CD4-positive, alpha-beta memory T cell (primary cell): Measurements from ENCODE around the gene NCOA6. TPM values are rescaled to one million over a fixed set of nuclear protein-coding genes. Genes with fewer than 3 reads are reported as not detected.
A peak's percentile ranks its signal among the peaks of the same experiment; 100 is the strongest.

Experiments used
- CTCF ChIA-PET: fragments of 350-600 bp; sonication (Branson Sonifier 250); formaldehyde crosslinking; loops from one replicate; lab custom pipeline; 2021; ENCODE audit warnings: inconsistent platforms; ENCODE audit not compliant: partially characterized antibody; lab: Charles Lee
- POLR2A ChIA-PET: fragments of 350-600 bp; sonication (Branson Sonifier 250); formaldehyde crosslinking; loops from one replicate; lab custom pipeline; 2021; ENCODE audit not compliant: partially characterized antibody; lab: Charles Lee
- DNase-seq, 5 donors: peaks; one replicate each; pipeline versions ENCODE4 v3.0.0 to v3.0.0-alpha.2; 2020 to 2022; ENCODE audit warnings: mixed read lengths in 1 of 5
- H3K27ac ChIP-seq: one replicate; pipeline ENCODE4 v1.7.0; 2013; ENCODE audit warnings: low read depth, low read length
- H3K27me3 ChIP-seq: 2 replicates; pipeline ENCODE4 v1.7.0; 2013; ENCODE audit warnings: mild to moderate bottlenecking, low read length, moderate library complexity; ENCODE audit not compliant: insufficient read depth
- H3K36me3 ChIP-seq: 2 replicates; pipeline ENCODE4 v1.7.0; 2013; ENCODE audit warnings: mild to moderate bottlenecking, low read length, moderate library complexity; ENCODE audit not compliant: insufficient read depth
- H3K4me1 ChIP-seq: 2 replicates; pipeline ENCODE4 v1.7.0; 2013; ENCODE audit warnings: mild to moderate bottlenecking, low read length, moderate library complexity; ENCODE audit not compliant: insufficient read depth
- H3K4me3 ChIP-seq, 2 donors: one replicate each; pipeline ENCODE4 v1.7.0; 2013; ENCODE audit warnings: low read length in 2 of 2, mild to moderate bottlenecking in 1 of 2
- H3K9me3 ChIP-seq, 2 donors: one replicate each; pipeline ENCODE4 v1.7.0; 2013; ENCODE audit warnings: low read length in 2 of 2, control low read depth in 1 of 2; ENCODE audit not compliant: control insufficient read depth in 1 of 2
- H3K27ac Mint-ChIP-seq, 7 donors: one replicate each; pipeline ENCODE4 v1.8.0; 2020 to 2021; ENCODE audit warnings: mixed read lengths in 7 of 7, mild to moderate bottlenecking in 6 of 7, inconsistent platforms in 3 of 7, moderate library complexity in 3 of 7
- H3K27me3 Mint-ChIP-seq, 2 donors: one replicate each; pipeline ENCODE4 v1.8.0; 2020 to 2021; ENCODE audit warnings: mixed read lengths in 2 of 2
- H3K36me3 Mint-ChIP-seq, 2 donors: one replicate each; pipeline ENCODE4 v1.8.0; 2020 to 2021; ENCODE audit warnings: mixed read lengths in 2 of 2, inconsistent platforms in 1 of 2, mild to moderate bottlenecking in 1 of 2
- H3K4me1 Mint-ChIP-seq, 4 donors: one replicate each; pipeline ENCODE4 v1.8.0; 2020 to 2021; ENCODE audit warnings: mixed read lengths in 4 of 4, mild to moderate bottlenecking in 1 of 4
- H3K4me3 Mint-ChIP-seq, 8 donors: one replicate each; pipeline ENCODE4 v1.8.0; 2020 to 2021; ENCODE audit warnings: mixed read lengths in 8 of 8, mild to moderate bottlenecking in 7 of 8, moderate library complexity in 6 of 8, inconsistent platforms in 3 of 8
- H3K9me3 Mint-ChIP-seq, 8 donors: one replicate each; pipeline ENCODE4 v1.8.0; 2020 to 2021; ENCODE audit warnings: mixed read lengths in 8 of 8, mild to moderate bottlenecking in 5 of 8, inconsistent platforms in 3 of 8, moderate library complexity in 1 of 8
- intact Hi-C: fragments of 100-400 bp; cut with micrococcal nuclease; formaldehyde crosslinking; loops from one replicate; pipeline ENCODE4 v1.15.1; 2023
- polyA plus RNA-seq, 2 donors: library from polyadenylated mRNA; unstranded; fragments of 300-500 nt; fragmentation: Illumina TruSeq; gene quantifications; one replicate each; pipeline ENCODE4 v1.2.3, GENCODE V29; 2021
- total RNA-seq, 2 experiments: library from RNA; stranded (reverse); gene quantifications; one replicate each; pipeline ENCODE4 v1.2.3, GENCODE V29; 2021

The NCOA6 gene
- total and polyA plus RNA-seq, 4 experiments from 2014 or later: 0.60 to 29.9 (median 21.2) TPM

DNA sequence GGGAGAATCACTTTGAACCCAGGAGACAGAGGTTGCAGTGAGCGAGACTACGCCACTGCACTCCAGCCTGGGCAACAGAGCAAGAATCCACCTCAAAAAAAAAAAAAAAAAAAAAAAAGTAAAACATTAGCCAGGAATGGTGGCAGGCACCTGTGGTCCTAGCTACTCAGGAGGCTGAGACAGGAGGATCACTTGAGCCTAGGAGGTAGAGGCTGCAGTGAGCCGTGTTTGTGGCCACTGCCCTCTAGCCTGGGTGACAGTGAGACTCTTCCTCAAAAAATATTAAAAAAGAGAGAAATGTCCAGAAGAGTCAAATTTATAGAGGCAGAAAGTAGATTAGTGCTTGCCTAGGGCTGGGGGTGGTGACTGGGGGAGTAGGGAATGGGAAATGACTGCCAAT, 141.8 kb downstream of the NCOA6 start:
- Mint-ChIP-seq H3K4me3 (no peak overlapping the region), H3K4me1 (peaks cover 0 to 1% (median under 1%) of the 10 kb centered on the region in 4 donors), H3K27ac (no peak overlapping the region), H3K27me3 (no peaks in the 10 kb centered on the region), H3K9me3 (no peaks in the 10 kb centered on the region), H3K36me3 (no peaks in the 10 kb centered on the region)
- POLR2A ChIA-PET: no interaction called here
- no peaks in the 10 kb centered on the region for H3K27me3 ChIP-seq
- H3K27ac ChIP-seq: no peak overlapping the region
- H3K9me3 ChIP-seq: no peaks in the 10 kb centered on the region
- H3K4me3 ChIP-seq: no peak overlapping the region
- no peaks in the 10 kb centered on the region for H3K36me3 ChIP-seq
- no peak for DNase-seq
- CTCF ChIA-PET: interaction anchor here (1.0 kb wide), 1 partner anchor 24 kb away, joined by 3 read pairs; no protein-coding TSS in a partner anchor
- intact Hi-C loops: no loop called here
- H3K4me1 ChIP-seq: no peaks in the 10 kb centered on the region

DNA sequence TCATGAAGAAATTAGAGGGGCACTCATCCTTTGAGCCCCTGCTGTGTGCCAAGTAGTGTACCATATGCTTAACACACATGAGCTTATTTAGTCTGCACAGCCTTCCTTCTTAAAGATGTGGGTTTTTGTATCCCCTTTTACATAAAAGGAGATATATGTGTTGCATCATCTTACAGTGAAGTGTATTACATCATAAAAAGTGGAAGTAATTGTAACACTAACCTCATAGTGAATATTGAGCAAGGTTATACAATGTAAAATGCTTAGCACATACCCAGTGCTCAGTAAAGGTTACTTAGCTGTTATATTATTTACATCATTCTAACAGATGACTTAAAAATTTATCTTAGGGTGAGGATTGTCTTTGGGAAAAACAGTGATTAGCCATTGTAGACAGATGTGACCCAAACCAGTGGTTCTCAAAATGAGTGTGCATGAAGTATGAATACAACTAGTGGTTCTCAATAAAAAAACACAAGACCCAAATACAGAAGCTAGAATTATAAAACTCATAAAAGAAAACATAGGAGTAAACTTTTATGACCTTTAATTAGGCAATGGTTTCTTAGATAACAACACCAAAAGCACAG, 144.8 kb downstream of the NCOA6 start:
- intact Hi-C loops: no loop called here
- no peaks in the 10 kb centered on the region for H3K36me3 ChIP-seq
- no peaks in the 10 kb centered on the region for H3K9me3 Mint-ChIP-seq
- peak overlapping the region in 1 of 7 donors; percentile 64 for H3K27ac Mint-ChIP-seq
- H3K9me3 ChIP-seq: no peaks in the 10 kb centered on the region
- H3K27me3 Mint-ChIP-seq: no peaks in the 10 kb centered on the region
- CTCF ChIA-PET: interaction anchor here (0.5 kb wide), 1 partner anchor 229 kb away, joined by 4 read pairs; no protein-coding TSS in a partner anchor
- H3K36me3 Mint-ChIP-seq: peaks cover 0 to 8% of the 10 kb centered on the region in 2 donors
- DNase-seq: no peak
- H3K4me3 Mint-ChIP-seq: peak overlapping the region in 2 of 8 donors; percentile 36 to 73
- H3K4me1 ChIP-seq: peaks cover 16% of the 10 kb centered on the region
- no peak overlapping the region for H3K27ac ChIP-seq
- H3K4me1 Mint-ChIP-seq: peaks cover 8 to 15% (median 13%) of the 10 kb centered on the region in 4 donors
- no peaks in the 10 kb centered on the region for H3K27me3 ChIP-seq
- no peak overlapping the region for H3K4me3 ChIP-seq
- POLR2A ChIA-PET: no interaction called here

DNA sequence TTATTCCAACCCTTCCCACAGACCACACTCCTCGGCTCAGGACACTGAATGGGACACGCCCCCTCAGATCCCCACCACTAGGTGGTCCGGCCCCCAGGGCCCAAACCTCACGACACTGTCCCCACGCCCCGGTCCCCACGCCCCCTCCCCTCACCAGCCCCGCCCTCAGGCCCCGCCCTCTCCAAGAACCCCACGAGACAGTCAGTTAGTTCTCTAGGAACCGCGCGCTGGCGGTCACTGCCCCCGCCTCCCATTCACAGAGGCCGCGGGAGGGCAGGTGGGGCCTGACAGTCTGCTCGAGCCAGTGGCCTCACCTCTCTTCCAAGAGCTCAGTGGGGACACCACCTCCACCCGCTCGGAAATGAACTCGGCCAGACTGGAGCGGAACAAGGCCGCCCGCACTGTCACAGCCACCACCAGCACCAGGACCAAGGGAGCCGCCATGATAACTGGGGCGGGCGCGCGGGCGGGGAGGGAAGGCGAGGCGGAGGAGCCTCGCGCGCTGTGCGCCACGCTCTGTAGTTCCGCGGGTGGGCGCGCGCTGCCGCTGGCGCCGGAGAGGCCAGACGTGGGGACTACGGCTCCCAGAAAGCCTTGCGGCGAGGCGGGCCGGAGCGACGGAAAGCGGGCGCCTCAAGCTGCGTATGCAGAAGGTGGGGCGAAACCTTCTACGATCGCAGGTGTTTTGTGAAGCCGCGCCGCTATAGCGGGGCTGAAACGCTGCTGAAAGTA, 148.6 kb downstream of the NCOA6 start, which contains the start of gene PIGU:
Gene PIGU (minus strand): TSS at position 451 of the 732 bp plus-strand sequence. CDS start 7 bp downstream, at position 444.
- Histone ChIP-seq H3K27ac (peak within 1 kb of the TSS; percentile 66), H3K4me3 (peak within 1 kb of the TSS; percentile 57 to 67), H3K27me3 (no peaks in the 10 kb centered on the region), H3K36me3 (no peaks in the 10 kb centered on the region), H3K9me3 (no peaks in the 10 kb centered on the region), H3K4me1 (peaks cover 19% of the 10 kb centered on the region)
- intact Hi-C loops: loop anchor here (1.0 to 10.0 kb wide), 7 partner anchors 27 to 866 kb away; partner anchors contain the start of genes ACSS2, CHMP4B, GGT7 and ITCH
- Mint-ChIP-seq H3K9me3 (no peaks in the 10 kb centered on the region), H3K4me1 (peaks cover 11 to 25% (median 19%) of the 10 kb centered on the region in 4 donors), H3K27ac (peak within 1 kb of the TSS; percentile 93 to 98 (median 97)), H3K4me3 (peak within 1 kb of the TSS; percentile 95 to 99 (median 97)), H3K36me3 (peaks cover 4 to 8% of the 10 kb centered on the region in 2 donors), H3K27me3 (no peaks in the 10 kb centered on the region)
- DNase-seq: peak; percentile 94 to 96 (median 96)
- ChIA-PET CTCF (interaction anchor here (1.0 kb wide), 1 partner anchor 20 kb away, joined by 3 read pairs; no protein-coding TSS in a partner anchor), POLR2A (interaction anchor here (0.9 to 2.1 kb wide), 17 partner anchors 8 to 1278 kb away, joined by 3 to 34 read pairs (median 3); partner anchors contain the start of genes ACSS2, DYNLRB1, RALY and RBM39)

DNA sequence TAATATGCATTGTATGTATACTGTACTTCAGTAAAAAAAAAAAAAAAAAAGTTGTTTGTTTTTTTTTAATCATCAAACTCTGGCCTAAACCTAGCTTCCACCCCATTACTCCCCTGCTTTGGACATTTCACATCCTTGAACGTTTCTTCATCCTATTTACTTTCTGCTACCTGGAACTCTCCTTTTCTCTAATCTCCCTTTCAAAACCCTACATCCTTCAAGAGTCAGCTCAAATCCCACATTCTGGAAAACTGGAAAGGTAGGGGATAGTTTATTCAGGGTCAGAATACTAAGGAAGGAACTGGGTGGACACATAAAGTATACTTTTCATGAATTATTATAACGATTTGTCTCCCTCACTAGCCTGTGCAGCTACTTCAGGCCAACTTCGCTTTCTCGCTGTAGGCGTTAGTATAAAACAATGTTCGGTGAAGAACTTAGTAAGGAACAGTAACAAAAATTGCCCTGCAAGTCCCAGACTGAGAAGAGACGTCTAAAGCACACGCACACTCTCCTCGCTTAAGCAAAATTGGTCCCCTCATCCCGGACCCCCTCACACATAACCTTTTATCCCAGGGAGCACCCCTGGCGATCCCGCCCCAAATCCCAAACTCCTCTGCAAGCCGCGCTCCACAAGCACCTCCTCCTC, 149.3 kb downstream of the NCOA6 start:
- peak overlapping the region; percentile 95 to 99 (median 97) for H3K4me3 Mint-ChIP-seq
- H3K4me1 Mint-ChIP-seq: peaks cover 11 to 25% (median 19%) of the 10 kb centered on the region in 4 donors
- peaks cover 19% of the 10 kb centered on the region for H3K4me1 ChIP-seq
- H3K27ac ChIP-seq: peak overlapping the region; percentile 66
- CTCF ChIA-PET: no interaction called here
- no peaks in the 10 kb centered on the region for H3K27me3 ChIP-seq
- H3K27me3 Mint-ChIP-seq: no peaks in the 10 kb centered on the region
- no peaks in the 10 kb centered on the region for H3K36me3 ChIP-seq
- H3K27ac Mint-ChIP-seq: peak overlapping the region; percentile 93 to 98 (median 97)
- H3K9me3 ChIP-seq: no peaks in the 10 kb centered on the region
- intact Hi-C loops: loop anchor here (2.0 to 10.0 kb wide), 3 partner anchors 199 to 865 kb away; partner anchors contain the start of genes ACSS2, CHMP4B and GGT7
- DNase-seq: peak in 4 of 5 donors; percentile 0 to 7 (median 4)
- POLR2A ChIA-PET: interaction anchor here (1.2 to 2.1 kb wide), 5 partner anchors 28 to 683 kb away, joined by 3 to 34 read pairs (median 4); partner anchors contain the start of genes RALY and TP53INP2
- H3K9me3 Mint-ChIP-seq: no peaks in the 10 kb centered on the region
- peaks cover 4 to 8% of the 10 kb centered on the region in 2 donors for H3K36me3 Mint-ChIP-seq
- H3K4me3 ChIP-seq: peak overlapping the region; percentile 54 to 67

DNA sequence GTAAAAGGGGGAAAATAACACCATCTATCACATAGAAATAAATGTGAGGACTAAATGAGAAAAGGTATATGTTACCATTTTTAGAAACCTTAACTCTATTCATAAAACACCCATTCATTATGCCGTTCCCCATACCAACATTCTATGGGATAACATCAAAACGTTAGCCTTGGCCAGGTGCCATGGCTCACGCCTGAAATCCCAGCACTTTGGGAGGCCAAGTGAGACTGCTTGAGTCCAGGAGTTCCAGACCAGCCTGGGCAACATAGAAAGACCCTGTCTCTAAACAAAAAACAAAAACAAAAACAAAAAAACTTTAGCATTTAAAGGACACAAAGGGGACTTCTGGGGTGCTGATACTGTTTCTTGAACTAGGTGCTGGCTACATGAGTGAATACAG, 149.9 kb downstream of the NCOA6 start:
- POLR2A ChIA-PET: interaction anchor here (1.2 kb wide), 1 partner anchor 95 kb away, joined by 3 read pairs; no protein-coding TSS in a partner anchor
- H3K4me3 Mint-ChIP-seq: peak overlapping the region in 3 of 8 donors; percentile 34 to 97 (median 95)
- intact Hi-C loops: loop anchor here (5.0 to 10.0 kb wide), 2 partner anchors 199 to 363 kb away; partner anchors contain the start of genes ACSS2 and GGT7

DNA sequence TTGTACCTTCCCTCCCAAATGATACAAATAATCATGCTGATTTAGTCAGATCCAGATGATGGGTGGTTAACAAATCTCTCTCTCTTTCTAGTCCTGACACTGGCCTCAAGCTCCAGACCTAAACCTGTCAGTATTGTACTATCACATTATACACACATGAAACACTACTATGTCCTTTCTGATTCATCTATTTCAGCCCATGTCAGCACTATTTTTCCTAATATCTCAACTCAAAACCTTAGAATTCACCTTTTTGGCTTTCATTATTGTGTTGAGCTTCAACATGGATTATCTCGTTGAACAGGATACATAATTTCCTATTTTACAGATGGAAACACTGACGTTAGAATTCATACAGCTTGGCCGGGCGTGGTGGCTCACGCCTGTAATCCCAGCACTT, 152.0 kb downstream of the NCOA6 start:
- H3K4me1 ChIP-seq: peaks cover 19% of the 10 kb centered on the region
- no peak for DNase-seq
- H3K36me3 Mint-ChIP-seq: peaks cover 8 to 10% of the 10 kb centered on the region in 2 donors
- H3K27me3 Mint-ChIP-seq: no peaks in the 10 kb centered on the region
- ChIA-PET POLR2A (no interaction called here), CTCF (interaction anchor here (0.7 kb wide), 1 partner anchor 96 kb away, joined by 3 read pairs; no protein-coding TSS in a partner anchor)
- no peaks in the 10 kb centered on the region for H3K9me3 ChIP-seq
- H3K27me3 ChIP-seq: no peaks in the 10 kb centered on the region
- H3K9me3 Mint-ChIP-seq: no peaks in the 10 kb centered on the region
- no peak overlapping the region for H3K4me3 ChIP-seq
- no peaks in the 10 kb centered on the region for H3K36me3 ChIP-seq
- no peak overlapping the region for H3K27ac ChIP-seq
- intact Hi-C loops: loop anchor here (10.0 kb wide), 1 partner anchor 201 kb away; the partner anchor contains the start of genes ACSS2 and GGT7
- H3K27ac Mint-ChIP-seq: no peak overlapping the region
- no peak overlapping the region for H3K4me3 Mint-ChIP-seq
- peaks cover 13 to 21% (median 18%) of the 10 kb centered on the region in 4 donors for H3K4me1 Mint-ChIP-seq

More for the DNA sequence above, 149.9 kb downstream of the NCOA6 start:
- Histone ChIP-seq H3K4me3 (no peak overlapping the region), H3K4me1 (peaks cover 19% of the 10 kb centered on the region), H3K27ac (no peak overlapping the region), H3K9me3 (no peaks in the 10 kb centered on the region), H3K36me3 (no peaks in the 10 kb centered on the region), H3K27me3 (no peaks in the 10 kb centered on the region)
- H3K36me3 Mint-ChIP-seq: peaks cover 4 to 8% of the 10 kb centered on the region in 2 donors
- H3K9me3 Mint-ChIP-seq: no peaks in the 10 kb centered on the region
- peaks cover 13 to 25% (median 19%) of the 10 kb centered on the region in 4 donors for H3K4me1 Mint-ChIP-seq
- H3K27ac Mint-ChIP-seq: peak overlapping the region in 6 of 7 donors; percentile 3 to 98 (median 35)
- CTCF ChIA-PET: no interaction called here
- DNase-seq: no peak
- no peaks in the 10 kb centered on the region for H3K27me3 Mint-ChIP-seq
